ENCODE measurements around the gene GNA14.

GRCh38 chr9:77495834-77496671 lies 152.1 kb downstream of the GNA14 start:
- TF ChIP-seq POLR2A (IDR thresholded peaks at IDR 0.05; ENCODE audit: low read depth, low read length) (no peak), CTCF (IDR thresholded peaks at IDR 0.05; ENCODE audit: extremely low read depth in 1 of 2, insufficient read depth in 1 of 2, low read depth in 1 of 2, low read length in 2 of 2) (no peak), EZH2 (IDR thresholded peaks at IDR 0.05; ENCODE audit: borderline replicate concordance, low read depth, low read length, severe bottlenecking) (no peak), MAX (IDR thresholded peaks at IDR 0.05; ENCODE audit: insufficient read depth, insufficient read length) (no peak), JUN (IDR thresholded peaks at IDR 0.05; ENCODE audit: borderline replicate concordance, insufficient read depth, insufficient read length, low read depth) (no peak), POLR2AphosphoS5 (IDR thresholded peaks at IDR 0.05; ENCODE audit: insufficient read depth, low read depth, low read length) (no peak)
